K562 (cell line): ENCODE results near the gene NYAP1. TPM values are rescaled to one million over a fixed set of nuclear protein-coding genes. Genes with fewer than 3 reads are reported as not detected.

ENCODE experiments used
- ATAC-seq: fragments of 200-7000 bp; cut with Tn5 transposase; 3 replicates; pipeline ENCODE4 v1.9.1; 2020; ENCODE audit warnings: moderate library complexity
- BruUV-seq: library from RNA; stranded (reverse); fragments of 400-500 nt; replicated peaks from 2 replicates; lab custom pipeline; 2021; lab: Mats Ljungman, UMichigan
- CTCF ChIA-PET: fragments of 300-600 bp; formaldehyde crosslinking; extraction: SDS; loops from one replicate; lab custom pipeline; 2021; ENCODE audit warnings: low intra/inter-chr PET ratio; lab: Yijun Ruan, JAX
- POLR2A ChIA-PET: fragments of 300-600, 350-650 bp; sonication (Branson Sonifier 250); formaldehyde crosslinking; extraction: SDS; loops from one replicate; lab custom pipeline; 2021; ENCODE audit warnings: antibody characterized with exemption, inconsistent platforms; lab: Yijun Ruan, JAX
- DNase-seq, 4 experiments: peaks; one replicate each; pipeline versions ENCODE4 v3.0.0 to v3.0.0-alpha.2; 2011 to 2018; ENCODE audit warnings: low spot score in 3 of 4, mixed read lengths in 3 of 4; ENCODE audit errors: extremely low read depth in 1 of 4
- FAIRE-seq: peaks from 2 replicates; lab custom pipeline; 2011; peaks lifted over from hg19 to GRCh38; lab: Jason Lieb, UNC
- H2AFZ ChIP-seq: 2 replicates; pipeline ENCODE4 v1.6.0; 2011; ENCODE audit warnings: low read depth, low read length, control low read depth, inconsistent platforms
- H3K27ac ChIP-seq: fragments of 200-600 bp; 3 replicates; pipeline ENCODE4 v1.8.0; 2011; ENCODE audit warnings: low read depth, mild to moderate bottlenecking, control low read depth, inconsistent platforms, low read length, moderate library complexity, mixed read lengths; ENCODE audit errors: extremely low read depth
- H3K27me3 ChIP-seq, 2 experiments: fragments of 300-600 bp in 1 of 2; 2 replicates in 1 of 2; 3 replicates in 1 of 2; pipeline versions ENCODE4 v1.6.0 to v1.8.0; 2011; ENCODE audit warnings: inconsistent platforms in 2 of 2, low read length in 2 of 2, mild to moderate bottlenecking in 1 of 2, mixed read lengths in 1 of 2, moderate library complexity in 1 of 2; ENCODE audit not compliant: control insufficient read depth in 2 of 2, insufficient read depth in 2 of 2
- H3K36me3 ChIP-seq: fragments of 300-600 bp; 3 replicates; pipeline ENCODE4 v1.8.0; 2011; ENCODE audit warnings: mild to moderate bottlenecking, low read length, inconsistent platforms; ENCODE audit not compliant: control insufficient read depth, insufficient read depth
- H3K4me1 ChIP-seq, 2 experiments: fragments of 200-600 bp in 1 of 2; replicated peaks in 1 of 2; 2 replicates in 1 of 2; 3 replicates in 1 of 2; pipeline versions ENCODE4 v1.5.1 to v1.8.0; 2011; ENCODE audit warnings: inconsistent platforms in 2 of 2, low read length in 2 of 2, mild to moderate bottlenecking in 1 of 2, mixed read lengths in 1 of 2, moderate library complexity in 1 of 2; ENCODE audit not compliant: control insufficient read depth in 2 of 2, insufficient read depth in 2 of 2
- H3K4me2 ChIP-seq: 2 replicates; pipeline ENCODE4 v1.6.1; 2011; ENCODE audit warnings: low read length, control low read depth, inconsistent platforms, mixed read lengths; ENCODE audit not compliant: insufficient read depth
- H3K4me3 ChIP-seq: fragments of 200-600 bp; sonication (generic), shearing (Covaris generic); 2 replicates; pipeline ENCODE4 v1.5.1; 2016; ENCODE audit warnings: control low read depth, inconsistent platforms
- H3K79me2 ChIP-seq: fragments of 200-600 bp; 3 replicates; pipeline ENCODE4 v1.8.0; 2011; ENCODE audit warnings: low read length, inconsistent platforms; ENCODE audit not compliant: control insufficient read depth, insufficient read depth
- H3K9ac ChIP-seq, 2 experiments: 2 replicates each; pipeline versions ENCODE4 v1.6.0 to v1.6.1; 2011; ENCODE audit warnings: low read depth in 2 of 2, low read length in 2 of 2, control low read depth in 1 of 2, inconsistent platforms in 1 of 2, mild to moderate bottlenecking in 1 of 2, mixed read lengths in 1 of 2; ENCODE audit not compliant: insufficient read depth in 1 of 2
- H3K9me1 ChIP-seq: one replicate; pipeline ENCODE4 v1.6.0; 2011; ENCODE audit warnings: inconsistent platforms, mild to moderate bottlenecking, low read length, moderate library complexity; ENCODE audit not compliant: control insufficient read depth, insufficient read depth
- H3K9me3 ChIP-seq: replicated peaks from 2 replicates; pipeline ENCODE4 v1.5.1; 2011; ENCODE audit warnings: low read depth, low read length, inconsistent platforms; ENCODE audit not compliant: control insufficient read depth, insufficient read depth
- H4K20me1 ChIP-seq: replicated peaks from 2 replicates; pipeline ENCODE4 v1.6.1; 2011; ENCODE audit warnings: low read length, inconsistent platforms, mixed read lengths; ENCODE audit not compliant: control insufficient read depth, insufficient read depth
- BCOR ChIP-seq: fragments of 450-650 bp; IDR thresholded peaks from 2 replicates; pipeline ENCODE4 v1.6.1; 2016
- CREB3 ChIP-seq: fragments of 450-650 bp; conservative IDR thresholded peaks from 2 replicates; pipeline ENCODE4 v1.6.1; 2016; ENCODE audit warnings: missing genetic modification characterization, low read depth, mild to moderate bottlenecking, missing compliant biosample characterization, moderate library complexity
- FOSL1 ChIP-seq: fragments of 200-800 bp; sonication (Bioruptor generic); conservative IDR thresholded peaks from 2 replicates; pipeline ENCODE4 v1.6.1; 2016; ENCODE audit warnings: missing genetic modification characterization, missing compliant biosample characterization
- ILK ChIP-seq: fragments of 450-650 bp; IDR thresholded peaks from 2 replicates; pipeline ENCODE4 v1.6.1; 2016; ENCODE audit warnings: missing genetic modification characterization, low read depth, mild to moderate bottlenecking, missing compliant biosample characterization, moderate library complexity, borderline replicate concordance
- IRF9 ChIP-seq: fragments of 450-650 bp; IDR thresholded peaks from 2 replicates; pipeline ENCODE4 v1.6.1; 2016; ENCODE audit warnings: missing biosample characterization, missing genetic modification characterization
- WGBS: fragments of 100-300 bp; shearing (Covaris generic); methylation state at CpG from one replicate; pipeline ENCODE4 v1.1.6; 2016; ENCODE audit warnings: low coverage, mixed read lengths; ENCODE audit not compliant: insufficient coverage; ENCODE audit errors: missing lambda C conversion rate; 5-methylcytosine and 5-hydroxymethylcytosine counted together
- in situ Hi-C: fragments of 300-500 bp; cut with MboI; formaldehyde crosslinking; loops from 4 replicates; pipeline ENCODE4 v1.15.0; 2018; ENCODE audit warnings: inconsistent platforms, mixed read lengths
- intact Hi-C: fragments of 100-400 bp; cut with micrococcal nuclease; formaldehyde crosslinking; loops from 2 replicates; pipeline ENCODE4 v1.14.2; 2022
- polyA plus RNA-seq, 8 experiments: library from polyadenylated mRNA; depleted of rRNA in 4 of 8; stranded (reverse) in 5 of 8; unstranded in 3 of 8; fragments of >200 nt; fragmentation: Nextera tagmentation in 2 of 8; fragmentation: Illumina TruSeq in 1 of 8; extraction: Ambion mirVana in 2 of 8; extraction: Trizol in 1 of 8; gene quantifications; 2 replicates each; pipeline versions ENCODE4 v1.2.1 to v1.2.3, GENCODE V29; 2011 to 2014; ENCODE audit warnings: inconsistent platforms in 1 of 8, missing spikeins in 1 of 8
- total RNA-seq, 7 experiments: library from RNA; depleted of rRNA in 6 of 7; stranded (reverse); fragments of >200 nt in 6 of 7; fragmentation: Illumina TruSeq in 2 of 7; extraction: Trizol in 2 of 7; gene quantifications; 2 replicates each; pipeline versions ENCODE4 v1.2.1 to v1.2.3, GENCODE V29; 2011 to 2021; ENCODE audit warnings: low replicate concordance in 1 of 7

NYAP1 gene
- total and polyA plus RNA-seq, 9 of the 15 experiments (the other 6 are each of a cell fraction or from before 2014, with no cell fraction given): 0.11 to 0.88 (median 0.22) TPM; not detected in 2

- TF ChIP-seq IRF9 (tag): no peak
- TF ChIP-seq CREB3 (tag): no peak
- no peak for TF ChIP-seq FOSL1 (tag)
- TF ChIP-seq, all 486 proteins: peak for 0
These were observed 33.6 kb downstream of the NYAP1 start (continued) for GRCh38 chr7:100517305-100517704.

GRCh38 chr7:100519580-100519979, 35.9 kb downstream of the NYAP1 start:
- no peak overlapping the region for H3K4me2 ChIP-seq
- H3K9ac ChIP-seq: no peak overlapping the region
- intact Hi-C loops (no loop called here), in situ Hi-C loops (no loop called here)
- no peak for TF ChIP-seq ILK (tag)
- TF ChIP-seq BCOR: 0 out of 2 replicates have a peak, but pooled peaks have one; percentile 12
- no peaks in the 10 kb centered on the region for H4K20me1 ChIP-seq
- BruUV-seq: no TSS peak
- 80% methylated on average over 6 of the region's 6 CpGs for WGBS
- no peak for FAIRE-seq
- H3K4me1 ChIP-seq: peaks cover 8 to 10% of the 10 kb centered on the region in 2 experiments; a peak in 4 of 5 replicates
- no peak for DNase-seq
- no peaks in the 10 kb centered on the region for H3K36me3 ChIP-seq
- H3K27me3 ChIP-seq: no peaks in the 10 kb centered on the region
- POLR2A ChIA-PET: interaction anchor here (0.7 to 0.8 kb wide), 2 partner anchors 67 to 371 kb away, joined by 3 read pairs; partner anchors contain the start of genes FBXO24 and LAMTOR4
- no peaks in the 10 kb centered on the region for H3K9me3 ChIP-seq
- no peak overlapping the region for H3K27ac ChIP-seq
- no peak overlapping the region for H2AFZ ChIP-seq
- no peak for ATAC-seq
- CTCF ChIA-PET: no interaction called here
- H3K4me3 ChIP-seq: no peak overlapping the region
- no peaks in the 10 kb centered on the region for H3K79me2 ChIP-seq
- H3K9me1 ChIP-seq: no peaks in the 10 kb centered on the region
